Measurements from ENCODE around the gene GSG1L2.

DNA sequence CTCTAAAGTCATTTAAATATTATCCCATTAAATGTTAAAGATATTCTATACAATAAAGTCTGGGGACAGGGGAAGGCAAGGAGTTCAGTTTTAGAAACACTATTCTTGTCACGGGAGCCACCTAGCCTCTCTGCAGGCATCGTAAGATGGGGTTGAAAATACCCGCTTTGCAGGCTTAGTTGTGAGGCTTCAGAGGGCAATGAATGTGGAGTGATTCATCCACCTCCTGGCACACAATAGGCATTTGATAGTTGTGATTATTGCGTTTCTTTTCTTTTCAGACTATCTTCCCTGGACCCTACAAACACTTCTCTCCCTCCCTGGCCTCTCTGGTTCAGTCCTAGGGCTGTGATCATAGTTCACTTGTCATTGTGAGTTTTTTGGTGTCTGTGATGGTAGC, 23.4 kb upstream of the GSG1L2 start:
- no peak for TF ChIP-seq POLR2A (IDR thresholded peaks at IDR 0.05; ENCODE audit: low read depth, low read length)
- TF ChIP-seq, protein P1, sequence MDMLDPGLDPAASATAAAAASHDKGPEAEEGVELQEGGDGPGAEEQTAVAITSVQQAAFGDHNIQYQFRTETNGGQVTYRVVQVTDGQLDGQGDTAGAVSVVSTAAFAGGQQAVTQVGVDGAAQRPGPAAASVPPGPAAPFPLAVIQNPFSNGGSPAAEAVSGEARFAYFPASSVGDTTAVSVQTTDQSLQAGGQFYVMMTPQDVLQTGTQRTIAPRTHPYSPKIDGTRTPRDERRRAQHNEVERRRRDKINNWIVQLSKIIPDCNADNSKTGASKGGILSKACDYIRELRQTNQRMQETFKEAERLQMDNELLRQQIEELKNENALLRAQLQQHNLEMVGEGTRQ (IDR thresholded peaks at IDR 0.05; ENCODE audit: low read depth, low read length): no peak
- no peak for TF ChIP-seq MAFK (IDR thresholded peaks at IDR 0.05; ENCODE audit: low read depth, low read length)
- TF ChIP-seq, protein P2, sequence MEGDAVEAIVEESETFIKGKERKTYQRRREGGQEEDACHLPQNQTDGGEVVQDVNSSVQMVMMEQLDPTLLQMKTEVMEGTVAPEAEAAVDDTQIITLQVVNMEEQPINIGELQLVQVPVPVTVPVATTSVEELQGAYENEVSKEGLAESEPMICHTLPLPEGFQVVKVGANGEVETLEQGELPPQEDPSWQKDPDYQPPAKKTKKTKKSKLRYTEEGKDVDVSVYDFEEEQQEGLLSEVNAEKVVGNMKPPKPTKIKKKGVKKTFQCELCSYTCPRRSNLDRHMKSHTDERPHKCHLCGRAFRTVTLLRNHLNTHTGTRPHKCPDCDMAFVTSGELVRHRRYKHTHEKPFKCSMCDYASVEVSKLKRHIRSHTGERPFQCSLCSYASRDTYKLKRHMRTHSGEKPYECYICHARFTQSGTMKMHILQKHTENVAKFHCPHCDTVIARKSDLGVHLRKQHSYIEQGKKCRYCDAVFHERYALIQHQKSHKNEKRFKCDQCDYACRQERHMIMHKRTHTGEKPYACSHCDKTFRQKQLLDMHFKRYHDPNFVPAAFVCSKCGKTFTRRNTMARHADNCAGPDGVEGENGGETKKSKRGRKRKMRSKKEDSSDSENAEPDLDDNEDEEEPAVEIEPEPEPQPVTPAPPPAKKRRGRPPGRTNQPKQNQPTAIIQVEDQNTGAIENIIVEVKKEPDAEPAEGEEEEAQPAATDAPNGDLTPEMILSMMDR (conservative IDR thresholded peaks at IDR 0.05; ENCODE audit: low read depth, low read length): no peak
- no peak for TF ChIP-seq CEBPB (IDR thresholded peaks at IDR 0.05; ENCODE audit: low read depth, low read length)
- TF ChIP-seq RCOR1 (IDR thresholded peaks at IDR 0.05; ENCODE audit: insufficient replicate concordance, low read length): no peak
- TF ChIP-seq RFX5 (IDR thresholded peaks at IDR 0.05; ENCODE audit: low read depth, low read length): no peak
- TF ChIP-seq RAD21 (IDR thresholded peaks at IDR 0.05; ENCODE audit: low read length): no peak
- TF ChIP-seq, protein P3, sequence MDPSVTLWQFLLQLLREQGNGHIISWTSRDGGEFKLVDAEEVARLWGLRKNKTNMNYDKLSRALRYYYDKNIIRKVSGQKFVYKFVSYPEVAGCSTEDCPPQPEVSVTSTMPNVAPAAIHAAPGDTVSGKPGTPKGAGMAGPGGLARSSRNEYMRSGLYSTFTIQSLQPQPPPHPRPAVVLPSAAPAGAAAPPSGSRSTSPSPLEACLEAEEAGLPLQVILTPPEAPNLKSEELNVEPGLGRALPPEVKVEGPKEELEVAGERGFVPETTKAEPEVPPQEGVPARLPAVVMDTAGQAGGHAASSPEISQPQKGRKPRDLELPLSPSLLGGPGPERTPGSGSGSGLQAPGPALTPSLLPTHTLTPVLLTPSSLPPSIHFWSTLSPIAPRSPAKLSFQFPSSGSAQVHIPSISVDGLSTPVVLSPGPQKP (IDR thresholded peaks at IDR 0.05; ENCODE audit: borderline replicate concordance, low read depth, low read length): no peak
- TF ChIP-seq NFE2L2 (IDR thresholded peaks at IDR 0.05; ENCODE audit: low read depth, low read length): no peak
- TF ChIP-seq SMC3 (IDR thresholded peaks at IDR 0.05; ENCODE audit: low read depth, low read length): no peak
- no peak for TF ChIP-seq BHLHE40 (IDR thresholded peaks at IDR 0.05; ENCODE audit: low read depth, low read length)
- TF ChIP-seq MXI1 (IDR thresholded peaks at IDR 0.05; ENCODE audit: borderline replicate concordance, low read depth, low read length): no peak

All from IMR-90 (cell line).